OCI-LY1 (cell line): ENCODE results near the gene ALDH1A2.

Experiments
- H2AFZ ChIP-seq: fragments of 200-600 bp; sonication (generic), shearing (Covaris generic); 2 replicates; pipeline ENCODE4 v1.6.0; 2014; ENCODE audit warnings: antibody characterized with exemption, mild to moderate bottlenecking, low read length
- H3F3A ChIP-seq: fragments of 200-600 bp; sonication (generic), shearing (Covaris generic); 2 replicates; pipeline ENCODE4 v1.6.0; 2014; ENCODE audit warnings: mild to moderate bottlenecking, antibody characterized with exemption, low read length, moderate library complexity; ENCODE audit not compliant: insufficient read depth
- H3K27ac ChIP-seq: fragments of 200-600 bp; sonication (generic); 2 replicates; pipeline ENCODE4 v1.5.1; 2014; ENCODE audit warnings: low read length, mixed run types, mild to moderate bottlenecking, low read depth; ENCODE audit not compliant: poor library complexity, severe bottlenecking
- H3K27me3 ChIP-seq: fragments of 200-600 bp; sonication (generic); 2 replicates; pipeline ENCODE4 v1.6.0; 2014; ENCODE audit warnings: antibody characterized with exemption, mild to moderate bottlenecking, low read length, moderate library complexity; ENCODE audit not compliant: insufficient read depth
- H3K36me3 ChIP-seq: fragments of 200-600 bp; sonication (generic); 2 replicates; pipeline ENCODE4 v1.6.1; 2014; ENCODE audit warnings: mild to moderate bottlenecking, antibody characterized with exemption, low read length, moderate library complexity, mixed read lengths; ENCODE audit not compliant: insufficient read depth
- H3K4me1 ChIP-seq: fragments of 200-600 bp; sonication (generic); 2 replicates; pipeline ENCODE4 v1.5.1; 2014; ENCODE audit warnings: mild to moderate bottlenecking, low read length, moderate library complexity; ENCODE audit not compliant: insufficient read depth, severe bottlenecking
- H3K4me2 ChIP-seq: fragments of 200-600 bp; sonication (generic), shearing (Covaris generic); 2 replicates; pipeline ENCODE4 v1.6.1; 2014; ENCODE audit warnings: low read length
- H3K4me3 ChIP-seq: fragments of 200-600 bp; sonication (generic); 2 replicates; pipeline ENCODE4 v1.5.1; 2014; ENCODE audit warnings: low read length, low read depth, mild to moderate bottlenecking, mixed read lengths; ENCODE audit not compliant: poor library complexity, severe bottlenecking
- H3K79me2 ChIP-seq: fragments of 200-600 bp; shearing (Covaris generic); 2 replicates; pipeline ENCODE4 v1.6.1; 2016; ENCODE audit warnings: mixed run types, low read length, mixed read lengths; ENCODE audit not compliant: insufficient read depth
- H3K9ac ChIP-seq: fragments of 200-600 bp; sonication (generic), shearing (Covaris generic); 2 replicates; pipeline ENCODE4 v1.6.1; 2014; ENCODE audit warnings: mild to moderate bottlenecking, low read length, mixed read lengths
- H3K9me2 ChIP-seq: fragments of 200-600 bp; sonication (generic), shearing (Covaris generic); 2 replicates; pipeline ENCODE4 v1.6.1; 2014; ENCODE audit warnings: low read depth, mild to moderate bottlenecking, low read length, mixed read lengths
- H3K9me3 ChIP-seq: fragments of 200-600 bp; shearing (Covaris generic); 2 replicates; pipeline ENCODE4 v1.6.1; 2014; ENCODE audit warnings: low read length, mixed read lengths
- H4K20me1 ChIP-seq: fragments of 200-600 bp; sonication (generic), shearing (Covaris generic); 2 replicates; pipeline ENCODE4 v1.6.0; 2016; ENCODE audit warnings: mild to moderate bottlenecking, low read length; ENCODE audit not compliant: insufficient read depth
- EZH2 ChIP-seq: fragments of 200-600 bp; sonication (generic), shearing (Covaris generic); IDR thresholded peaks from 2 replicates; pipeline ENCODE4 v1.8.0; 2017; ENCODE audit warnings: borderline replicate concordance, mixed run types, mild to moderate bottlenecking, antibody characterized with exemption, low read length, moderate library complexity, mixed read lengths
- TF ChIP-seq, protein P1 (sequence below): fragments of 200-600 bp; sonication (generic), shearing (Covaris generic); IDR thresholded peaks from 2 replicates; pipeline ENCODE4 v1.5.1; 2017; ENCODE audit warnings: mild to moderate bottlenecking, antibody characterized with exemption, low read length, moderate library complexity, mixed read lengths

ALDH1A2 gene

DNA sequence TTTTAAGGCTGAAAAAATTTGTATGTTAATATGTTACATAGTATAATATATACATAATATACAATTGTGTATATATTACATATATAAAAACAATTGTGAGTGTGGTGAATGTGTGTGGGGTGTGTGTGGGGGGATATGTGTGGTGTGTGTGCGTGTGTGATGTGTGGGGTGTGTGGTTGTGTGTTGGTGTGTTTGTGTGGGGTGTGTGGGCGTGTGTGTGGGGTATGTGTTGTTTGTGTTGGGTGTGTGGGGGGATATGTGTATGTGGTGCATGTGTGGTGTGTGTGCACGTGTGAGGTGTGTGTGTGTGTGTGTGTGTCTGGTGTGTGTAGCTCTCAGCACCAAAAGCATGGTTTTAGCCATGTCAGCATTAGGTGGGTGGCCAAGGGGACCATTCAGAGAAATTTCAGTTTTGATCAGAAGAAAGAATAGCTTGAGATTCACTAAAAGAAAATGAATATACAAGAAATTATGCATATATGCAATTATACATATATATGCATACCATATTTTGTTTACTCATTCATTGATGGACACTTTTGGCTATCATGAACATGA is 118.9 kb downstream of the ALDH1A2 start:
- H3K4me2 ChIP-seq = no peak overlapping the region
- H3K9me3 ChIP-seq = no peaks in the 10 kb centered on the region
- no peaks in the 10 kb centered on the region; the same call in 1 of the 2 replicates for H3K27me3 ChIP-seq
- no peak overlapping the region for H2AFZ ChIP-seq
- no peaks in the 10 kb centered on the region for H3K9me2 ChIP-seq
- no peaks in the 10 kb centered on the region for H4K20me1 ChIP-seq
- no peak overlapping the region for H3K27ac ChIP-seq
- no peaks in the 10 kb centered on the region for H3K79me2 ChIP-seq
- no peak overlapping the region for H3K9ac ChIP-seq
- TF ChIP-seq, protein P1, sequence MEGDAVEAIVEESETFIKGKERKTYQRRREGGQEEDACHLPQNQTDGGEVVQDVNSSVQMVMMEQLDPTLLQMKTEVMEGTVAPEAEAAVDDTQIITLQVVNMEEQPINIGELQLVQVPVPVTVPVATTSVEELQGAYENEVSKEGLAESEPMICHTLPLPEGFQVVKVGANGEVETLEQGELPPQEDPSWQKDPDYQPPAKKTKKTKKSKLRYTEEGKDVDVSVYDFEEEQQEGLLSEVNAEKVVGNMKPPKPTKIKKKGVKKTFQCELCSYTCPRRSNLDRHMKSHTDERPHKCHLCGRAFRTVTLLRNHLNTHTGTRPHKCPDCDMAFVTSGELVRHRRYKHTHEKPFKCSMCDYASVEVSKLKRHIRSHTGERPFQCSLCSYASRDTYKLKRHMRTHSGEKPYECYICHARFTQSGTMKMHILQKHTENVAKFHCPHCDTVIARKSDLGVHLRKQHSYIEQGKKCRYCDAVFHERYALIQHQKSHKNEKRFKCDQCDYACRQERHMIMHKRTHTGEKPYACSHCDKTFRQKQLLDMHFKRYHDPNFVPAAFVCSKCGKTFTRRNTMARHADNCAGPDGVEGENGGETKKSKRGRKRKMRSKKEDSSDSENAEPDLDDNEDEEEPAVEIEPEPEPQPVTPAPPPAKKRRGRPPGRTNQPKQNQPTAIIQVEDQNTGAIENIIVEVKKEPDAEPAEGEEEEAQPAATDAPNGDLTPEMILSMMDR = no peak
- no peak for TF ChIP-seq EZH2
- no peaks in the 10 kb centered on the region for H3F3A ChIP-seq
- no peaks in the 10 kb centered on the region for H3K36me3 ChIP-seq
- no peak overlapping the region for H3K4me3 ChIP-seq
- no peaks in the 10 kb centered on the region for H3K4me1 ChIP-seq

DNA sequence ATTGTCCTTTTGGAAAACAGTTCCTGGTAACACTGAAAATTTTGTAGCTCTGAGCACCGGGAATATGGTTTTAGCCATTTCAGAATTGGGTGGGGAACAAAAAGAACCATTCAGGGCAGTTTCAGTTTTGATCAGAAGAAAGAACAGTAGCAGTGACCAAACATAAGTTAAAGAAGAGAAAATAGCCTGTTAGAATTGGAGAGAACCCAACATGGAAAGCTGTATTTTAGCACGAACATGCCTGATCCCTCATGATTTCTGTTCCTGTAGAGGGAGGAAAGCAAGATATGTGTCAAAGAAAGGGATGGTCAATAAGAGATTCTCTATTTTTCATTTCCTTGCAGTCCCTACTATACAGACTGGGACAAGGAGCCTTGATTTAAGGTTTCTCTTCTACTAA is 119.9 kb downstream of the ALDH1A2 start:
- H3K9ac ChIP-seq = no peak overlapping the region
- no peaks in the 10 kb centered on the region for H3F3A ChIP-seq
- H3K36me3 ChIP-seq = no peaks in the 10 kb centered on the region
- H3K79me2 ChIP-seq = no peaks in the 10 kb centered on the region
- no peak overlapping the region for H3K4me2 ChIP-seq
- H3K4me1 ChIP-seq = no peaks in the 10 kb centered on the region
- no peak overlapping the region for H3K4me3 ChIP-seq
- no peak for TF ChIP-seq EZH2
- TF ChIP-seq, protein P1 = no peak
- H3K27ac ChIP-seq = no peak overlapping the region
- no peaks in the 10 kb centered on the region for H4K20me1 ChIP-seq
- H2AFZ ChIP-seq = no peak overlapping the region
- no peaks in the 10 kb centered on the region for H3K9me3 ChIP-seq
- H3K27me3 ChIP-seq = no peaks in the 10 kb centered on the region; the same call in 1 of the 2 replicates
- no peaks in the 10 kb centered on the region for H3K9me2 ChIP-seq

DNA sequence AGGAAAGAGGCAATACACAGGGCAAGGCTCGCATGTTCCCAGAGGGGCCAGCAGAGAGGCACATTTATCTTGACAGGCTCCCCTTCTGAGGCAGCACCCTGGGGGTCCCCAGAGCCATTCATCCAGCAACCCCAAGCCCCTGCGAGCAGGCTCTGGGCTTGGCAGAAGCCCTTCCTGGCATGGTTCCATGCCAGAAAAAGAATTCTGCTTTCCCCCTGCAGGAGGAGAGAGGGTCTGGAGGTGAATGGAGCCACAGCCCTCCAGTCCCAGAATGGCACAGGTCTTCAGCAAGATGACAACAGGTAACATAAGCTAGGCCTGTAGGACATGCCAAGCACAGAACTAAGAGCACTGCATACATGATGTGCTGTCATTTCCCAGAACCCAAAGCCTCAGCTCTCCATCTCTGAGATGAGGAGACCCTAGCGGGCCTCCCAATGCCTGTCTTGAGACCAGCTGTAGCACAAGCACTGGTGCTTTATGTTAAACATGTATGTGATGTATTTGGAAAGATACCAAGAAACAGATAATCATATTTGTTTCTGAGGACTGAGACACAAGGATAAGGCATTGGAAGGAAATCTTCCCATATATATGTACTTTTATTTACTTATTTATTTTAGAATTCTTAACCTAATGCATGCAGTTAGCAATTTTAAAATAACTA is 121.6 kb downstream of the ALDH1A2 start:
- H3K27me3 ChIP-seq = no peaks in the 10 kb centered on the region
- TF ChIP-seq, protein P1 = no peak
- no peak for TF ChIP-seq EZH2
- H3K9me3 ChIP-seq = no peaks in the 10 kb centered on the region
- H3K4me3 ChIP-seq = no peak overlapping the region
- H3K9ac ChIP-seq = no peak overlapping the region
- H3K27ac ChIP-seq = no peak overlapping the region
- no peak overlapping the region for H3K4me2 ChIP-seq
- no peaks in the 10 kb centered on the region for H3K4me1 ChIP-seq
- H3K9me2 ChIP-seq = no peaks in the 10 kb centered on the region
- H3F3A ChIP-seq = no peaks in the 10 kb centered on the region
- no peaks in the 10 kb centered on the region for H3K36me3 ChIP-seq
- no peak overlapping the region for H2AFZ ChIP-seq
- H3K79me2 ChIP-seq = no peaks in the 10 kb centered on the region
- no peaks in the 10 kb centered on the region for H4K20me1 ChIP-seq
